Astrocyte (in vitro differentiated cells and primary cell): Measurements from ENCODE around the gene SERPINA5.

ENCODE experiments used
- EZH2 ChIP-seq: IDR thresholded peaks from 2 replicates; pipeline ENCODE4 v1.6.1; 2012; ENCODE audit warnings: mild to moderate bottlenecking, low read length, inconsistent platforms; ENCODE audit not compliant: insufficient read depth
- TF ChIP-seq, protein P1 (sequence below): IDR thresholded peaks from 2 replicates; pipeline ENCODE4 v1.5.1; 2011; ENCODE audit warnings: low read depth, mild to moderate bottlenecking, inconsistent platforms, low read length, moderate library complexity; ENCODE audit not compliant: insufficient read depth

DNA sequence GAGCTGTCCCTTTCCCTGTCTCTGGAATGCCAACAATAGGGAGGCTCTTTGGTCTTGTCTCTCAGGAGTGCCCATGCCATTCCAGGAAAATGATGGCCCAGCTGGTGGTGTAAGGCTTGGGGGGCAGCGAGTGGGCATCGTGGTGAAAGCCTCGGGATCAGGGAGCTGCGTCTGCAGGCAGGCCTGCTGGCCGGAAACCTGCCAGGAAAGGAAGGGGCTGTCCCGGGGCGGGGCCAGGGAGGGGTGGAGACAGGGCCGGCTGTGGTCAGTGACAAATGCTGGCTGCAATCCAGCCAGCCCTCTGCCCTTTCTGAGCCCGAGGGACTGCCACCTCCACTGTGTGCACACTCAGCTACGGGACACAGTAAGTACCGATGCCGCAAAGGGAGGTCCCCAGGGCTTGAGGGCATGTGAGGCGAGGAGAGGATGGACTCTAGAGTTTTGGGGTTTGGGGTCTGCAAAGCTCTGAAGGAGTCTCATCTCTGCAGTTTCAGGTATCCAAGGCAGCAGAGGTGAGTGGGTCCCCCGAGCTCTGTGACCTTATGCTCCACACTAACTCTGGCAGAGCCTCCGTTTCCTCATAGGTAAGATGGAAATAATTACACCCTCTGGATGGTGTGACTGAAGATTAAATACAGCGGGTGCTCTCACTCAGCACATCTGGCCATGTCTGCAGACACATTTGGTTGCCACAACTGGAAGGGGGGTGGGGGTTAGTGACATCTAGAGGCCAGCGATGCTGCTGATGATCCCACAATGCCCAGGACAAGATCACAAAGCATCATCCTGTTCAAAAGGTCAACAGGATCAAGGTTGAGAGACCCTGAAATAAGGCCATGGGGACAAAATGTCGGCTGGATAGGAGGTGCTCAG lies at the start of gene SERPINA5:
- TF ChIP-seq, protein P1, sequence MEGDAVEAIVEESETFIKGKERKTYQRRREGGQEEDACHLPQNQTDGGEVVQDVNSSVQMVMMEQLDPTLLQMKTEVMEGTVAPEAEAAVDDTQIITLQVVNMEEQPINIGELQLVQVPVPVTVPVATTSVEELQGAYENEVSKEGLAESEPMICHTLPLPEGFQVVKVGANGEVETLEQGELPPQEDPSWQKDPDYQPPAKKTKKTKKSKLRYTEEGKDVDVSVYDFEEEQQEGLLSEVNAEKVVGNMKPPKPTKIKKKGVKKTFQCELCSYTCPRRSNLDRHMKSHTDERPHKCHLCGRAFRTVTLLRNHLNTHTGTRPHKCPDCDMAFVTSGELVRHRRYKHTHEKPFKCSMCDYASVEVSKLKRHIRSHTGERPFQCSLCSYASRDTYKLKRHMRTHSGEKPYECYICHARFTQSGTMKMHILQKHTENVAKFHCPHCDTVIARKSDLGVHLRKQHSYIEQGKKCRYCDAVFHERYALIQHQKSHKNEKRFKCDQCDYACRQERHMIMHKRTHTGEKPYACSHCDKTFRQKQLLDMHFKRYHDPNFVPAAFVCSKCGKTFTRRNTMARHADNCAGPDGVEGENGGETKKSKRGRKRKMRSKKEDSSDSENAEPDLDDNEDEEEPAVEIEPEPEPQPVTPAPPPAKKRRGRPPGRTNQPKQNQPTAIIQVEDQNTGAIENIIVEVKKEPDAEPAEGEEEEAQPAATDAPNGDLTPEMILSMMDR: no peak
- no peak for TF ChIP-seq EZH2
